GM10248 (cell line): ENCODE results near the gene ERN1.
"Not testable (repeated sequence)": the region's sequence is repeated elsewhere in the genome, so short reads cannot be mapped to it uniquely, and the experiment has no call there.

Source experiments
- CTCF ChIA-PET: fragments of 300-600 bp; sonication (Branson Sonifier 250); formaldehyde crosslinking; extraction: SDS; loops from one replicate; lab custom pipeline; 2021; ENCODE audit warnings: antibody characterized with exemption; lab: Yijun Ruan, JAX
- POLR2A ChIA-PET: fragments of 350-650 bp; sonication (Branson Sonifier 250); formaldehyde crosslinking; extraction: SDS; loops from one replicate; lab custom pipeline; 2020; ENCODE audit warnings: antibody characterized with exemption; lab: Yijun Ruan, JAX
- DNase-seq: peaks from one replicate; pipeline ENCODE4 v3.0.0; 2012; ENCODE audit errors: extremely low spot score
- TF ChIP-seq, protein P1 (sequence below): IDR thresholded peaks from 2 replicates; pipeline ENCODE4 v1.5.1; 2012; ENCODE audit warnings: mild to moderate bottlenecking, low read depth; ENCODE audit errors: extremely low read depth, missing control alignments, control extremely low read depth

The ERN1 gene

DNA sequence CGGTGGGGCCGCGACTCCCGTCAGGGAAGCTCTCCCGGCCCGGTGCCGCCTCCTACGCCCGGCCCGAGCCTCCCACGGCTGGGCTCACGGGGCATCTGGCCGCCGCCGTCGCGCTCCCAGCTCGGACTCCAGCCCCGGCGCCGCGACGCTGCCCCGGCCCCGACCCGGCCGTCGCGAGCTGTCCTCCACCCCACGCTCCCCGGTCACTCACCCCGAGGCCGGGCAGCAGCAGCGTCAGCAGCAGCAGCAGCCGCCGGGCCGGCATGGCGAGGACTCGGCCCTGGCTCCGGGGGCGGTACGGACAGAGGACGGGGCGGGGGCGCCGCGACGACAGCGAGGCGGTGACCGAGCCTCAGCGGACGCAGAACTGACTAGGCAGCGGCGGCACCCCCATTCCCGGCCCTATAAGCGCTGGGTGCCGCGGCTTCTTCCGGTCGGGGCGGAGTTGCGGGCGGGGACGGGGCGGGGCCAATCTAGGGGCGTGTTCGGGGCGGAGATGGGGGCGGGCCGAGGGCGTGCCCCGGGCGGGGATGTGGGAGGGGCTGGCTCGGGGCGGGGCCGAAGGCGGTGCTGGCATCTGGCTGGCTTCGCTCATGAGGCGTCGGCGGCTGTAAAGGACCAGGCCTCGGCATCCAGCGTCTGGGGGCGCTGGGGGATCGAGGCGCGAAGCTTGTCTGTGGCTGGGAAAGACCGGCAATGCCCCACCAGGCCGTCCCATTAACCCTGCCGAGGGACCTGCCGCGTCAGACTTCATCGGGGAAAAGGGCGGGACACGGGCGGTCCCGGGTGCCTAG, at the start of gene ERN1:
Gene ERN1, minus strand, starts transcription at position 380 of the 794 bp plus-strand sequence. Its CDS starts 115 bp downstream, at position 265.
- CTCF ChIA-PET: interaction anchor here (0.8 to 19.4 kb wide), 17 partner anchors 9 to 281 kb away, joined by 3 to 515 read pairs (median 4); partner anchors contain the start of genes GH1 and ICAM2
- peak; percentile 94 for DNase-seq
- POLR2A ChIA-PET: interaction anchor here (0.7 to 3.7 kb wide), 13 partner anchors 9 to 202 kb away, joined by 3 to 45 read pairs (median 4); partner anchors contain the start of gene ICAM2
- TF ChIP-seq, protein P1, sequence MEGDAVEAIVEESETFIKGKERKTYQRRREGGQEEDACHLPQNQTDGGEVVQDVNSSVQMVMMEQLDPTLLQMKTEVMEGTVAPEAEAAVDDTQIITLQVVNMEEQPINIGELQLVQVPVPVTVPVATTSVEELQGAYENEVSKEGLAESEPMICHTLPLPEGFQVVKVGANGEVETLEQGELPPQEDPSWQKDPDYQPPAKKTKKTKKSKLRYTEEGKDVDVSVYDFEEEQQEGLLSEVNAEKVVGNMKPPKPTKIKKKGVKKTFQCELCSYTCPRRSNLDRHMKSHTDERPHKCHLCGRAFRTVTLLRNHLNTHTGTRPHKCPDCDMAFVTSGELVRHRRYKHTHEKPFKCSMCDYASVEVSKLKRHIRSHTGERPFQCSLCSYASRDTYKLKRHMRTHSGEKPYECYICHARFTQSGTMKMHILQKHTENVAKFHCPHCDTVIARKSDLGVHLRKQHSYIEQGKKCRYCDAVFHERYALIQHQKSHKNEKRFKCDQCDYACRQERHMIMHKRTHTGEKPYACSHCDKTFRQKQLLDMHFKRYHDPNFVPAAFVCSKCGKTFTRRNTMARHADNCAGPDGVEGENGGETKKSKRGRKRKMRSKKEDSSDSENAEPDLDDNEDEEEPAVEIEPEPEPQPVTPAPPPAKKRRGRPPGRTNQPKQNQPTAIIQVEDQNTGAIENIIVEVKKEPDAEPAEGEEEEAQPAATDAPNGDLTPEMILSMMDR: no peak

DNA sequence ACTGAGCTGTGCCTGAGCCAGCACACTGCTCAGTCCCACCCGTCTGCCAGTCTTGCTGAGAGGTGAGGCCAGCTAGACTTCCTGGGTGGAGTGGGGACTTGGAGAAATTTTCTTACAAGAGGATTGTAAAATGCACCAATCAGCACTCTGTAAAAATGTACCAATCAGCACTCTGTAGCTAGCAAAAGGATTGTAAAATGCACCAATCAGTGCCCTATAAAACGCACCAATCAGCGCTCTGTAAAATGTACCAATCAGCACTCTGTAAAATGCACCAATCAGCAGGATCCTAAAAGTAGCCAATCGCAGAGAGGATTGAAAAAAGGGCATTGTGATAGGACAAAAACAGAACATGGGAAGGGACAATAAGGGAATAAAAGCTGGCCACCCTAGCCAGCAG, 49.1 kb upstream of the ERN1 start:
- DNase-seq, POLR2A ChIA-PET: not testable (repeated sequence)
- CTCF ChIA-PET: interaction anchor here (0.8 to 4.7 kb wide), 3 partner anchors 15 to 57 kb away, joined by 3 to 15 read pairs (median 4); no protein-coding TSS in a partner anchor

DNA sequence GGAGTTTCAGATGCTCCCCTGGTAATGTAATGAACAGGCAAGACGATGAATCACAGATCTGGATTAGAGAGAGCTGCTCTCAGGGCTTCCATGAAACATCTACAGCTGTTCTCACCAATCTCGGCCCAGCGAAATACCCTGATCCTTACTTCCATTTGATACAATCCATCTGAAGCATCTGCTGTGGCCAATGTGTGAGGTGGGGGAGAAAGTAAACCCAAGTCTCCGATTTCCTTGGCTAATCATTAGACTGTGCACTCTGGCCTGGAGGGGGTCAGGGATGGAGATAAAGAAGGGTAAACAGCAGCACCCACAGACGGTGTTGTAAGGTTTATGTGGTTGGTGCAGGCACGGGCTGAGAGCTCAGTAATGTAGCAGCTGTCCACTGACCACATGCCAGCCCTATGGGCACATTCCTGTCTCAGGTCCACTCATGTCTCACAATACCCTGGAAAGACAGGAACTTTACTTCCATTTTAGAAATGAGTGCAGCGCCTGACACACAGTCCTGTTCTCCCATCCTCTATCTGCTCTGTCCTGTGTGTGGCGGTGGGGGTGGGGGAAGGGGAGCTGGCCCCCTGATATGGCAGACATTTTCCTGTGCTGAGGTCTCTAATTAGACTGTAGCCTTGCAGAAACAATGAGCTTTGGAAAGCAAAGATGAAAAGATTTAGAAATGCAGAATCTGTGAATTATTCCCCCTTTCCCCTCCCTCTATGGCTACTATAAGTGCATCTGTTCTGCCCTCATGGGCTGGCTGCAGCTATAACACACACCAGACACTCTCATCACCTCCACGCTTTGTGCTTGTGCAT, 48.3 kb upstream of the ERN1 start:
- POLR2A ChIA-PET: interaction anchor here (0.6 kb wide), 1 partner anchor 33 kb away, joined by 3 read pairs; no protein-coding TSS in a partner anchor
- DNase-seq: no peak
- TF ChIP-seq, protein P1: no peak
- CTCF ChIA-PET: interaction anchor here (0.8 to 4.7 kb wide), 4 partner anchors 16 to 58 kb away, joined by 3 to 15 read pairs (median 4); no protein-coding TSS in a partner anchor

DNA sequence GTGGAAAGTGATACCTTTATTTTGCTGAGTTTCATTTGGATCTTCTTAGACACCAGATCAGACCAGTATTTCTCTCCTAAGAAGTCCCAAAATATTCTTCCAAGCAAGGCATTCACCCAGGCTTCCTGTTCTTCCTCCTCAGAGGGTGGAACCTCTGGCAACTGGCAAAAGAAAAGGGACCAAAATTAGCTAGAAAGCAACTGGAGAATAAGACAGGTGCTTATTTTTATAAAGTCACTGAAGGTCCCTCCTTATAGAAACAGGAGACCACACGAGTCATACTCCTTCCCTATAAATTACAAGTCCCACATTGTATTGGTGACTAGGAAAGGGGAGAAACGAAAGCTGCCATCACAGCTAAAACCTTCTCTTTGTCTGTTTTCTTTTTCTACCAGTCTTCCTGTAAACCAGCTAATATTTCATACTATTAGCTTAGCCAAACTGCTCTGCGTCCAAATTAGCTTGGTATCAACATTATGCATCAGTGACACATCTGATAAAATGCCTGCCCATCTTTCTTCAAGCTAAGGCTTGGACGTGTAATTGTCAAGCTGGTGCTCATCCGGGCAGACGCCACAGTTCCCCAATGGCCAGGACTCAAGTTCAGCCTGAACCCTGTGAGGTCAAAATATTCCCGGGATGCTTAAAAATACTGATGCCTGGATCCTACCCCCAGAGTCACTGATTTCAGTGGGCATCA, 47.5 kb upstream of the ERN1 start:
- ChIA-PET CTCF (interaction anchor here (1.4 to 4.7 kb wide), 2 partner anchors 17 to 22 kb away, joined by 5 to 15 read pairs; no protein-coding TSS in a partner anchor), POLR2A (no interaction called here)
- TF ChIP-seq, protein P1: no peak

DNA sequence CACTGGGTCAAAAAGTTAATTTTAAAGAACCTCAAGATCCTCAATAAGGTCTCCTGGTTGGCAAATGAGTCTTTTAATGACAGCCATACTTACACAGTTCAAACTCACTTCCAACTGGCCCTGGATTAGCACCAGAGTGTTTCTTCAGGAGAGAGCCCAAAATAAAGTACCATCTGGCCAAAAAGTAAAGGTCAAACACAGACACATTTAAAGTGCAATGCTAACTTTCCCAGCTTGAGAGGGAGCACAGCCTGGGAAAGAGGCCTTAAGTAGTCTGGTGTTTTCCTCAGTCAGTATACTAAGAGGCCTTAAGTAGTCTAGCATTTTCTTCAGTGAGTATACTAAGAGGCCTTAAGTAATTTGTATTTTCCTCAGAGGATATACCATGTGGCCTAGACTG, 46.6 kb upstream of the ERN1 start:
- CTCF ChIA-PET: interaction anchor here (1.2 to 4.7 kb wide), 5 partner anchors 10 to 147 kb away, joined by 3 to 15 read pairs (median 5); no protein-coding TSS in a partner anchor
- TF ChIP-seq, protein P1: no peak
- no peak for DNase-seq
- POLR2A ChIA-PET: no interaction called here

More for the DNA sequence above, 47.5 kb upstream of the ERN1 start:
- no peak for DNase-seq

DNA sequence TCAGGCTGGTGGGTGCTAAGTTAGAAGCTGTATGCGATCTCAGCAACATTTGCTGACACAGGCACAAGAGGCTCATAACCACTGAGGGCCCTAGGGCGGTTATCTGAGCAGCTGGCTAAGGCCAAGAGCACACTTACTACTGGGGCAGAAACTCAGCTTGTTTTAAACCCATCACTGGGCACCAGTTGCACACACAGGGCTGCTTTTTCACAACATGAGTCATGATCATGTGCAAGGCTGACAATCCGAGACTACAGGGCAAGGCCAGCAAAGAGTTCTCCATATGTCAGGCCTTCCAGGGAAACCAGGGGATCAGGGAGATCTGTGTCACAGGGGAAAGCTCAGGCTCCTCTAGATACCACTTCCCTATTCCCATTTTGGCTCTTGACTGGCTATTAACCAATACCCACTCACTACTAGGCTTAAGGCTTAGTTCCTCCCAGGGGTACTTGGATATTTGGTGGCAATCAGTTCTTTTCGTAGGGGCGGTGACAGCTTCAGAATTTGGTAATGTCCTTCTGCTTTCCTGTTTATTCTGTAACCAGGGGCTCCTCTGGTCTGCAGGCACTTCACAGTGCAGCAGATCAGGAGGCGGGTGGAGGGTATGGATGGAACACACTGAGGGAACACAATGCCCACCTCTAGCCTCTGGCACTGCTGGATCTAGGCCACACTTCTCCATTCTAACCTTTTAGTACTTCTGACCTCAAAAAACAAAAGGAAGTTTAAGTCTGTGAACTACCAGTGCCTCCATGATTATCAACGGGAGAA, 44.9 kb upstream of the ERN1 start:
- no peak for DNase-seq
- TF ChIP-seq, protein P1: no peak
- POLR2A ChIA-PET: no interaction called here
- CTCF ChIA-PET: interaction anchor here (1.3 to 1.6 kb wide), 4 partner anchors 10 to 41 kb away, joined by 3 to 4 read pairs (median 3); no protein-coding TSS in a partner anchor
